NCI-H146 (cell line): ENCODE data around the gene WWOX.

Experiments used
- DNase-seq: peaks from one replicate; lab custom pipeline; 2025; lab: John Stamatoyannopoulos, UW

The WWOX gene

DNA sequence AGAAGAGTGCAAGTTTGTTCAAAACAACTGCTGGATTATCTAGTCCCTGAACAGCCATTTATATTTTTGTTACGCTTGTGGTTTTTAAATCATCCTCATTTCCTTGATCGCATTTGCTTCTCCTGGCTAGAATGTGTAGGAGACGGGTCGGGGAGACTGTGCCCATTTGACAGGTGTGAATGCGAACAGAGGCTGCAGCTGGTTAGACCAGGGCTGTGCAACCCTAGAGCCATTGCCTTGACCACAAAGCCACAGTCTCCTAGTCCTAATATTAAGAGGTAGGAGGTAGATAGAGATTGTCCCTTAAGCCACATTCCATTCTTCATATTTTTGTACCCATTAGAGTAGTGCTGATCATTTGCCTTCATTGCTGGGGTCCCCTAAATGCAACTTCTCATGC, 639.1 kb downstream of the WWOX start:
- no peak for DNase-seq

DNA sequence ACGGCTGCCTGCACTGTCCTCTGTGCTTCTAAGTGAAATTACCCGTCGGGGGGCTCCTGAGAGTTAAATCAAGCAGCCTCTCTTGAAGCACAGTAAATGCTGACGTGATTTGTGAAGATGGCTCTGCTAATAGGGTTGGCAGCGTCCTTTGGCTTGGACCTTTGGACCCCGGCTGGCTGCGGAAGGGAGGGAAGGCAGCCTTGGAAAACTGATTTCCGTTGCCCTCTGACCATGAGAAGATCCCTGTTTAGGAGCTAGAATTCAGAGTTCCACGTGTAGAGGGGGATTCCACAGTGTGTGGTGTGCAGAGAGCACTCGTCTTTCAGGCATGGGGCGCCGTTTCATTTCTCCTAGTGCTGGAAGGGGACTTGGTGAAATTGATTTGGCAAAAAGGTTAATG, 640.8 kb downstream of the WWOX start:
- DNase-seq, result no peak

DNA sequence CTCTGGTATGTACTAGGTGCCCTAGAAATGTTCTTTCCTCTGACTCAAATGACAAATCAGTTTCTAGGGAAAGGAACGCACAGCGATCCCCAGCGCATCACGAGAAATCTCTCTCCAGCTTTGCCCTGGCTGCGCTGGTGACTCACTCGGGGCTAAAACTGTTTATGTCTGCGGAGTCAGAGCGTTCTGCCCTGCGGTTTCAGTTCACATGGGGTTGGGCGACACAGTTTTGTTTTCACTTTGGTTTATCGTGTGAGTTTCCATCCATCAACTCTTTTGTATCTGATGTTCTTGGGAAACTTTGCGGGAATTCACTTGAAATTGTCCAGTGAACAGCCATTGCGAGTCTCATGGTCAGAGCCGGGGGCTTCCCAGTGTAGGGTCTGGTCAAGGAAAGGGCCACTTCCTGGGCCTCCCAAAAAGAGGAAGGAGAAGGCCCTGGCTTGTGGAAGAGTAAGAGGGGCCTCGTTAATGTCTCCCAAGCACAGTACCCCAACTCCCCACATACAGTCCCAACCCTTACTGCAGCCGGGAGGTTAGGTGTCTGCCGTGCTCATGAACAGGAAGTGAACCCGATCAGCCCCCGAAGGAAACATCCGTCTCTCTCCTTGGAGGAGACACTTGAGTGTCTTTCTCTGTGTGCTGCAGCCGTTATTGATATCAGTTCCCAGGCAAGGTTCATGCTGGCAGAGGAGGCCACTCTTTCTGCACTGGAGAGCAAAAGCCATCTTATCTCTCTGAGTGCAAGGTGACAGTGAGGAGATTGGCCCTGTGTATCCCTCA, 643.2 kb downstream of the WWOX start:
- DNase-seq, result no peak

DNA sequence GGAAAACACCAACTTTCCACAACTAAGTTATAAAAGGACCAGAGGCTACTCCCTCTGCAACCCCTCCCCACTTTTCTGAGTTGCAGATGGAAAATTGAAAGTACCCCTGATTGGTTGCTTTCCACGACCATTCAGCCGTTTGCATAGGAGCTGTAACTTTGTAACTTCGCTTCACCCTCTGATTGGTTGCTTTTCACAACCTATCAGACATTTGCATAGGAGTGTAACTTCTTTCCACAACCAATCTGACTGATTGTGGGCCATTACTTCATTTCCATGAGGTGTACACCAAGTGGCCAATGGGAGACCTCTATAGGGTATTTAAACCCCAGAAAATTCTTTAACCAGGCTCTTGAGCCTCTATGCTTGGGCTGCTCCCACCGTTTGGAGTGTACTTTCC, 644.1 kb downstream of the WWOX start:
- DNase-seq, result no peak

DNA sequence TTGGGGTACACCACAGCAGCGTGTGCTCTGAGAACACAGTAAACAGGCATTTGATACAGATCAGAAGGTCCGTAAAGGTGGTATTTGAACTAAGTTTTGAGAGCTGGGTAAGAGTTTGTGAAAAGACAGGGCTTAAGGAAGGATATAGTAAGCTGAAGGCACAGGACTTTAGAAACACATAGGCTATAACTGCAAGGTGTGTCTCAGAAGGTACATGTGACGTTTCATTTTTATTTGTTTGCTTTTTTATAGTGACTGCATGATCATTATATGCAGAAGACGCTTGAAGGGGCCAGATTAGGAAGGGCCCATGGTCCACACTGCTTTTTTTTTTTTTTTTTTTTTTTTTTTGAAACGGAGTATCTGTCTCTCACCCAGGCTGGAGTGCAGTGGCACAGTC, 644.6 kb downstream of the WWOX start:
- DNase-seq, result no peak

DNA sequence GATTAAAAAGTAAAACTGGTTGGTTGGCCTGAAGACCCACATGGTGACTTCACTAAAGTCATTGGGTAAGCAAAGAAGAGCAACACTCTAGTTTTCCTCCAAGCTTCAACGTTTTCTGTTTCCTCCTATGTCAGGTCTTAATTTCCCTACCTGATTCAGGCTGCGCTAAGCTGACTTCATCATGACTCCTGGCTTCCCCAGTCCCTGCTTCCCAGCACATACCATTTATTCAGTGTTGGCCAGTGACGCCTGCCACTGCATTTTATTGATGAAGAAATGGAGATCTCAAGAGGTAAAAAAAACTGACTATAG, 645.3 kb downstream of the WWOX start:
- DNase-seq, result no peak

DNA sequence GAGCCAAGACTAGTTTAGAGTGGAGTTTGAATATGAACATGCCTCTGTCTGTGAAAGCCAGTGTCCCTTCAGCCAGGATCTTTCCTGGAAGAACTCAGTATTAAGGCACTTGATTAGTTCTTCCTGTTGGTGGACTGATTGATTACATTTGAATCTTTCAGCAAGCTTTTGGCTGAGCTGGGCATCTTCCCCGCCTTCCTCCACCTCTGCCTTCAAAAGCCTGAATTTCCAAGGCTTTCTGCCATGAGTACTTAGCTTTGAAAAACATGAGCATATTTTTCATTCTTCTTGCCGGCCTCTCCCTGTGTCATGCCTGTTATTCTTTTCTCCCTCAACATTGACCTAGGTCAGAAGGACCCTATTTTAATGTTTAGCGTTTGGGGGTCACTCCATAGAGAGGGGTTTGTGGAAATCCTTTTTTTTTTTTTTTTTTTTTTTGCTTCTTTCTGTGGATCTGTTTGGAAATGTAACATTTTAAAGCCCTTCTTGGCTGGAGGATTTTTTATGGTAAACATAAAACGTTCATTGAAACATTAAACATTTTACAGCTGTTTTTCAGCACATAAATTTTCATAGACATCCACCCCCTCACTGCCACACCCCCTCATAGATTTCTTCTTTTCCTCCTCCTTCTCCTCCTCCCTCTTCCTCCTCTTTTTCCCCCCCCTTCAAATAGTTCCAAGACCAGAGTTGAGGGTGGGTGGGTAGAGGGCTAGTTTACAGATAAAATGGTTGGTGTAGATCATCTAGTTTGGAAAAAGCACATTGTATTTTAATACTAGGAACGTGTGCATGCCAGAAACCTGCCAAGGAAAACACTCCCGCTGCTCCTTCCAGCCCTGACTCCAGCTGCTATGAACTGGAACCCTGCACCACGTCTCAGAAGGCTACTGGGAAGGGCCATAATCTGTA, 645.9 kb downstream of the WWOX start:
- no peak for DNase-seq

DNA sequence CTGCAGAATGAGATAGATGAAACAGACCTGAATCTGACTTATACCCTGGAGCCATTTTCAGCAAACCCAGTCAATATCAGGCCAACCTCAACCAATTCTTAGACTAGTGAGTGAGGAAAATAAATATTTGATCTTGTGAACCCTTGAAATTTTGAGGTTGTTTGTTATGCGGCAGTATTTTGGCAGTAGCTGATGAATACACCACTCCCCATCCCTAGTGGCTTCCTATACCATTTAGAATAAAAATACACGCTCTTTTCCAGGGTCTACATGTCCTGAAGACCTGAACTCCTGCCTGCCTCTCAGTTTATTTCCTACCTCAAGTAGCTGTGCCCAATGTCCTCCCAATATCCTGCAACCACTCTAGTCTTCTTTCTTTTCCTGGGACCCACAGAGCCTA, 647.3 kb downstream of the WWOX start:
- DNase-seq, result no peak

DNA sequence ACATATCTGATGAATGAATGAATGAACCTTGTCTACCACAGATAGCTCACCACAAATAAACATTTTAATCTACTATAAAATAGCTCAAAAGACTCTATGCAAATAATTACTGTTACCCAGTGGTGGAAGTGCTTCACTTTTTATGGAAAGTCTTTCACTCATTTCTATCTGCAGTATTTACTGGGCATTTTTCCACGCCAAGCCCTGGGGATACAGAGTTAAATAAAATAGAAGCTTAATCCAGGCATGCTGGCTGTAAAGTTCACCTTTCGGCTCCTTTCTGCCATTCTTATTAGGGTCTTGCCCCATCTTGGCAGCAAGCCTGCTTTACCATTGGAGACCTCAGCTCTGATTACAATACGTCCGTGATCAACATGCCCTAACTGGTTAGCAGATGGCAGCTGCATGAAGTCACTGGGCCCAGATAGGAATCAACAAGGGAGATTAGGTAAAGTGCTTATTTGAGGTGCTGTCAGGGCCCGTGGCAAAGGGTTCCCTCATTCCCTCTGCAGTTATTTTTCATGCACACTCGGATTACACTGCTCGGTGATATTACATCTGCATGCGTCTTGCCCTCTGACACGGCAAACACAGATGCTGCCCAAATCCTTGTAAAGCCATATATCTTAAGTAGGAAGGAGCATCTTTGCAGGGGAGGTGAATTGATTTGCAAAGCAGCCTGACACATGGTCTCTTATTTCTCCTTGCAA, 648.9 kb downstream of the WWOX start:
- peak; percentile 69 for DNase-seq

DNA sequence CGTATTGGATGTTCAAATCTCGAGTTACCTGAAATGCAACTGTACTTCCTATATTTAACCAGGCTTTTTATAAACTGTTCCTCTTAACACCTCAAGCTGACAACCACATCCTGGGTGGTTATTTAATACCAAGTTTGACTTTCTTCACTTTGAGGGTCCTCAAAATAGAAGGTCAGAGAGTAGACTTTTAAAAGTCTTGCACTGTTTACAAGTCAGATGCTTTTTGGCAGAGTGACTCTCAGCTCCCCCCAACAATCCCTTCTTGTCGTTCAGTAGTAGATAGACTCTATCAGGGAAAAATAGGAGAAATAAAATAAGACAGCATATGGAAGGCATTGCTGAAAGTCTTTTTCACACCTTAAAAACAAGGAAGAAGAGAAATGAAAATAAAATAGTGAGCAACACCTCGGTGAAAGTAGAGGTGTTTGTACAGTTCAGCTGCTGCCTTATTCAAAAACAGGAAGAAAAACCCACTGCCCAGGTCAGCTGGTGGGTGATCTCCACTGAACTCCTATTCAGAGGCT, 650.4 kb downstream of the WWOX start:
- DNase-seq, result no peak

DNA sequence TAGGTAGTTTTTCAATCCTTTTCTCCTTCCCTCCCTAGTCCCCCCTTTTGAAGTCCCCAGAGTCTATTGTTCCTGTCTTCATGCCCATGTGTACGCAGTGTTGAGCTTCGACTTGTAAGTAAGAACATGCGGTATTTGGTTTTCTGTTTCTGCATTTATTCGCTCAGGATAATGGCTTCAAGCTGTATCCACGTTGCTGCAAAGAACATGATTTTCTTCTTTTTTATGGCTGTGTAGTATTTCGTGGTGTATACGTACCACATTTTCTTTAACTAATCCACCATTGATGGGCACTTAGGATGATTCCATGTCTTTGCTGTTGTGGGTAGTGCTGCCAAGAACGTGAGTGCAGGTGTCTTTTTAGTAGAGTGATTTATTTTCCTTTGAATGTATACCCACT, 651.2 kb downstream of the WWOX start:
- no peak for DNase-seq

DNA sequence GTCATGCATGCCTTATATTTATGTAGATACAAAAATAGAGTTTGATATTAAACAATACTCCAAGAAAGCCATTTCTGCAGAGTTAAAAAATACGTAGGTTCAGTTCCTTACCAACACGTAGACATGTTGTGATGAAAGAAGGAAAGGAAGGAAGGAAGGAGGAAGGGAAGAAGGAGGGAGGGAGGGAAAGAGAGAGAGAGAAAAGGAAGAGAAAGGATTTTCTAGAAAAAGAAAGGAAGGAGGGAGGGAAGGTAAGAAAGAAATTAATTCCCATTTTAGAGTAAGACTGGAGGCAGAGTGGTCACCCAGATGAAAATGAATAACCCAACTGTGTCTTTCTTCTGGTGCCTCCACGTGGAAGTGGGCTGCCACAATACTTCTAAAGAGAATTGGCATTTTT, 652.1 kb downstream of the WWOX start:
- no peak for DNase-seq

DNA sequence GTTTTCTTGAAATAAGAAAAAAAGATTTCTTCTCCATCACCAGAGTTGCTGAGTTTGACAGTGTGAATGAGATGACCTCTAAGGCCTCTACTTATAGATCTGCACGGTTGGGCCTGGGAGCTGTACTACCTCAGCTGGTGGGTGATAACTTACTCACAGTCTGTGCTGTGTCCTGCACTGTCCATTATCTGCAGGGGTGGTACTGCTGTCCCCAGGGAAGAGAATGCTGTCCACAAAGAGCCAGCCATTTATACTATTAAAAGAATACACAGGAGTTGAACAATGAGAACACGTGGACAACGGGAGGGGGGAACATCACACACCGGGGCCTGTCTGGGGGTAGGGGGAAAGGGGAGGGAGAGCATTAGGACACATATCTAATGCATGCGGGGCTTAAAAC, 655.3 kb downstream of the WWOX start:
- peak; percentile 57 for DNase-seq

DNA sequence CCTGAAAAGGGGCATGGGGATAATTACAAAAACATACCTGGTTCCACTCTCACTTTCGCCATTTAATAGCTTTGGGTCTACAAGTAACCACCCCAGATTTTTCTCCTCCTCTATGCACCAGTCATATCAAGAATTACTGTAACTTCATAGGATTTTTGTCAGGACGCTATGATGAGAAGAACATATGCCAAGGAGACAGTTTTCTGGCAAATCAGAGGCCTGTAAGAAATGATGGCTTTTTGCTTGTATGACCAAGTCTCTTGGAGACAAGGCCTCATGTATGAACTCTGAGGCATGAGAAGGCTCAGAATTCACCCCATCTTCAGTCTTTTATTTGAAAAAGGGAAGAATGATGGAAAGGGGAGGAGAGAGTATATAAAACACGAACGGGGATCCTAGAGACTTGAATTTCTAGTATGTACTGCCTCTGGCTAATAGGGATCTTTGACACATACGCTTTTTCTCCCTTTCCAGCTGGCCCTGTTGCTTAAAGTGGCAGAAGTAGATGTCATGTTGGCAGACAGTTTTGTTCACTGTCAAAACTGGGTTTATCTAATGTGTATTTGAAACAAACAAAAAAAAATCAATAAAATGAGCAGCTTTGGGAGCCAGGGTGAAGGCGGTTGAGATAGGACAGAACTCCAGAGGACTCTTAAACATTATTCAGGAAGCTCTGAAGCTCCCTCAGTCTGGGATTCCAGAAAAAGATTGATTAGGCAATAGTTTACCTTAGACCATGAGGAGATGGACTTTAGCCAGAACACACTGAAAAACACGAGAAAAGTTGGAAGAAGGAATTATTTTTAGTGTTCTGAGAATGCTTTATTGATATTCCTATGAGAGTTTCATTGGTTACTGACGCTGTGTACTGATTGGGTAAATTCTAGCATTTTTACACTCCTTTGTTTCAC, 656.6 kb downstream of the WWOX start:
- peak; percentile 8 for DNase-seq

DNA sequence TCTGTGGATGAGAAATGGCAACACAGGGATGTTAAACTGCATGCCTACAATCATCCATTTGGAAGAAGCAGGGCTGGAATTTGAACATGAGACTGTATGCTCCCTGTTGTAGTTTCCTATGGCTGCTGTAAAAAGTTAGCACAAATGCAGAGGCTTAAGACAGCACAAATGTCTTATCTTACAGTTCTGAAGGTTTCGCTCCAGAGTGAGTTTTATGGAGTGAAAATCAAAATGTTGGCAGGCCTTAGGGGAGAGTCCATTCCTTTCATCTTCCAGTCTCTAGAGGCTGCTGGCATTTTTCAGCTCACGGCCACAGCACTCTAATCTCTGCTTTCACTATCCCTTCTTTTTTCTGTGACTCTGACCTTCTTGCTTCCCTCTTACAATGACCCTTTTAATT, 660.1 kb downstream of the WWOX start:
- no peak for DNase-seq

DNA sequence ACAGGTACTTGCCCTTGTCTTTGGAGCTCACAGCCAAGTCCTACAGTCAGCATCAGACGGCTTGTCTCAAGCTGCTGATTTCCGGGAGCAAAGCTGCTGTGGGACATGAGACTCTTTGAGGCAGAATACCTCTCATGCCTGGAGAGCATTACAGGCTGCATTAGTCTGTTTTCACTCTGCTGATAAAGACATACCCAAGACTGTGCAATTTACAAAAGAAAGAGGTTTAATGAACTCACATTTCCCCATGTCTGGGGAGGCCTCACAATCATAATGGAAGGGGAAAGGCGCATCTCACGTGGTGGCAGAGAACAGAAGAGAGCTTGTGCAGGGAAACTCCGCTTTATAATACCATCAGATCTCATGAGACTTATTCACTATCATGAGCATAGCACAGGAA, 661.2 kb downstream of the WWOX start:
- DNase-seq, result no peak

DNA sequence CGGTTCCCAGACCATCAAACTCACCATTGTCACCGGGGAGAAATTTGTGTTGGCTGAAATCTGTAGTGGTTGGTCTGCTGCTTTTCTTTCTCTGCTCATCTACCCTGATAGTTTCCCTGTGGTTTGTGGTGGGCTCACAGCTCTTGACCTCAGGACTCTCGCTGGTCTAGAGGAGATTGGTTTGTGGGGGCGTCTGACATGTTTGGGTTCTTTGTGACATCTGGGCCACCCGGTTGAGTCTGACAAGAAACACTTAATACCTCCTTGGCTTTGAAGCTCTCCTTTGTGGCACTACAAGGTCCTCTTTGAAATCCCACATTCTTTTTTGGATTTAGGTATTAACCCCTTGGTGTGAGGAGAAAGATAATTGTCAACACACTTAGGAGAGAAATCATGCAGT, 662.0 kb downstream of the WWOX start:
- DNase-seq, result no peak

DNA sequence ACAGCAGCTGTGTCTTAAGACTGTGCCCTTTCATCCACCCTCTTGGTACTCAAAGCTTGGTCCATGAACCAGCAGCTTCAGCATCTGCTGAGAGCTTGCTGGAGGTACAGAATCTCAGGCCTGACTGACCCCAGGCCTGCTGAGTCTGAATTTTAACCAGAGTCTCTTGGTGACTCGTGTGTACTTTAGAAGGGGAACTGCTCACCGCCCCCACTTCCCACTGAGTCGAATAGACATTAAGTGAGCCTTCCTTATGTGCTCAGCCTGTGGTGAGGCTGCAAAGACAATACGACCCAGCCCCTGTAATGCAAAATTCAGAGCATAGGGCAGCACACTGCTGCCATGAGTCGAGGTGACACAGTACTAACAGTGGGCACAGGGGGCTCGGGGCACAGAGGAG, 662.8 kb downstream of the WWOX start:
- DNase-seq, result no peak

DNA sequence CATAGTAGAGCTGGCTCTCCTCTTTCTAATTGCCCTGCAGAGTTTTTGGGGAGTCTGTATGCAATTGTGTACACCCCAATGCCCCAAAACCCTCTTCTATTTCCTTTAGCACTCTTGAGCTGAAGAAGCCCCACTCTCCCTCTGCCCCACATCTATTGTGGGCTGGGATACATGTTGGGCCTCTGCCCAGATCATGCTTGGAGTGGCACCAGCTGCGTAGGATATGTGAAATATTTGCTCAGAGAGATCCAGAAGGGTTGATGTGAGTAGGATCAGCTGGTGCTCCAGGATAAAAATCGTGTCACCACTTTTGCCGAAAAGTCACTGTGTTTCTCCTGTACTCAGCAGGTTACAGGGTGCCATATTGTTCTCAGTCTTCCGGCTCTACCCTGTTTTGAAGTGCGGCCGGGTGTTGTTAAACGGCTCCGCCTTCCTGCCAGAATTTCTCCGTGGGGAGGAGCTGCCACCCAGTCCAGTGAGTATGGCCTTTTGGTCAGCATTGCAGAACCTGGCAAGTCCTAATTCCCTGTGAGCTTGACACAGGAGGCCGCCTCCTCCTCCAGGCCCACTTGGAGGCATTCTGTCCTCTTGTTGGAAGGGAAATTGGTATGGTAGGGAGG, 664.5 kb downstream of the WWOX start:
- DNase-seq, result no peak

DNA sequence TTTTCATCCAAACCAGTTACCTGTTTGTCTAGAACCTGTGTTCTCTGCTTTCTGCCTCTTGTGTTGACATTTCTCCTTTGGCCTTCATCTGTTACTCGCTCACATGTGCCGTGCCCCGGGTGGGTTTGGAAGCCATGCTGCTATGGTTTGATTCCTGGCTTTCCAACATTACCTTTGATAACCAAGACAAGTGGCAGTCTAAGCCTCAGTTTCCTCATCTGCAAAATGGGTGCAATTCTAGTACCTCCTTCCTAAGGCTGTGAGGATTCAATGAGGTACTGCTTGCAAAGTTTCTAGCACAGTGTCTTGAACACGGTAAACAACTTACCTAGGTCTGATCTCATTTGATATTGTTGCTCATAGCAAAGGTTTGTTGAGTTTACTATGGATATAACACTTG, 665.0 kb downstream of the WWOX start:
- no peak for DNase-seq

DNA sequence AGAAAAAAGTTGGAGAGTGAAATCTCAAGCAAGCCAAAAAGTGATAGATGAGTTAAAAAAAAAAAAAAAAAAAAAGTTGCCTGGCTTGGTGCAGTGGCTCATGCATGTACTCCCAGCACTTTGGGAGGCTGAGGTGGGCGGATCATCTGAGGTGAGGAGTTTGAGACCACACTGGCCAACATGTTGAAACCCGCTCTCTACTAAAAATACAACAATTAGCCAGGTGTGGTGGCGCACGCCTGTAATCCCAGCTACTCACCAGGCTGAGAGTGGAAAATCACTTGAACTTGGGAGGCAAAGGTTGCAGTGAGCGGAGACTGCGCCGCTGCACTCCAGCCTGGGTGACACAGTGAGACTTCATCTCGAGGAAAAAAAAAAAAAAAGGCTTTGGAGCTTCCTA, 668.8 kb downstream of the WWOX start:
- DNase-seq, result no peak
